NCI-H446 (cell line): ENCODE measurements around the gene ZFAND2A.
"Not testable (repeated sequence)": the region's sequence is repeated elsewhere in the genome, so short reads cannot be mapped to it uniquely, and the experiment has no call there.

Experiments
- DNase-seq, 2 experiments: peaks; one replicate each; lab custom pipeline; 2025; lab: John Stamatoyannopoulos, UW

Gene ZFAND2A

GRCh38 chr7:1124164-1124563 is 35.8 kb downstream of the ZFAND2A start:
- no peak for DNase-seq

GRCh38 chr7:1123715-1124114 is 36.3 kb downstream of the ZFAND2A start:
- DNase-seq: no peak

- no peak for DNase-seq
Observed at GRCh38 chr7:1122832-1123501, 37.0 kb downstream of the ZFAND2A start.

- no peak for DNase-seq
Observed at GRCh38 chr7:1121886-1122831, 37.8 kb downstream of the ZFAND2A start.

- DNase-seq: no peak
Observed at GRCh38 chr7:1121476-1121875, 38.5 kb downstream of the ZFAND2A start.

- no peak for DNase-seq
Observed at GRCh38 chr7:1120791-1121190, 39.2 kb downstream of the ZFAND2A start.

- no peak for DNase-seq
Observed at GRCh38 chr7:1119201-1119600, 40.8 kb downstream of the ZFAND2A start.

- DNase-seq: no peak
Observed at GRCh38 chr7:1117321-1117928, 42.6 kb downstream of the ZFAND2A start.

- not testable (repeated sequence) for DNase-seq
Observed at GRCh38 chr7:1116383-1117008, 43.5 kb downstream of the ZFAND2A start.

- not testable (repeated sequence) for DNase-seq
Observed at GRCh38 chr7:1115171-1116045, 44.6 kb downstream of the ZFAND2A start.

- no peak for DNase-seq
Observed at GRCh38 chr7:1114505-1114904, 45.5 kb downstream of the ZFAND2A start.

GRCh38 chr7:1114088-1114487 is 45.9 kb downstream of the ZFAND2A start:
- no peak for DNase-seq

- DNase-seq: no peak
Observed at GRCh38 chr7:1113548-1113885, 46.5 kb downstream of the ZFAND2A start.

GRCh38 chr7:1112625-1113547 is 47.1 kb downstream of the ZFAND2A start:
- no peak for DNase-seq

- no peak for DNase-seq
Observed at GRCh38 chr7:1112109-1112508, 47.9 kb downstream of the ZFAND2A start.

- DNase-seq: no peak
Observed at GRCh38 chr7:1111156-1111555, 48.8 kb downstream of the ZFAND2A start.

GRCh38 chr7:1110358-1110757 is 49.6 kb downstream of the ZFAND2A start:
- DNase-seq: no peak

- DNase-seq: no peak
Observed at GRCh38 chr7:1109581-1110310, 50.2 kb downstream of the ZFAND2A start.

- DNase-seq: no peak
Observed at GRCh38 chr7:1108264-1108920, 51.6 kb downstream of the ZFAND2A start.
